ENCODE measurements around the gene SNX9. TPM values are rescaled to one million over a fixed set of nuclear protein-coding genes. Genes with fewer than 3 reads are reported as not detected.

Gene SNX9
- total and polyA plus RNA-seq, 2 of the 4 experiments (the other 2 are of a cell fraction): 35.3 to 41.2 TPM

DNA sequence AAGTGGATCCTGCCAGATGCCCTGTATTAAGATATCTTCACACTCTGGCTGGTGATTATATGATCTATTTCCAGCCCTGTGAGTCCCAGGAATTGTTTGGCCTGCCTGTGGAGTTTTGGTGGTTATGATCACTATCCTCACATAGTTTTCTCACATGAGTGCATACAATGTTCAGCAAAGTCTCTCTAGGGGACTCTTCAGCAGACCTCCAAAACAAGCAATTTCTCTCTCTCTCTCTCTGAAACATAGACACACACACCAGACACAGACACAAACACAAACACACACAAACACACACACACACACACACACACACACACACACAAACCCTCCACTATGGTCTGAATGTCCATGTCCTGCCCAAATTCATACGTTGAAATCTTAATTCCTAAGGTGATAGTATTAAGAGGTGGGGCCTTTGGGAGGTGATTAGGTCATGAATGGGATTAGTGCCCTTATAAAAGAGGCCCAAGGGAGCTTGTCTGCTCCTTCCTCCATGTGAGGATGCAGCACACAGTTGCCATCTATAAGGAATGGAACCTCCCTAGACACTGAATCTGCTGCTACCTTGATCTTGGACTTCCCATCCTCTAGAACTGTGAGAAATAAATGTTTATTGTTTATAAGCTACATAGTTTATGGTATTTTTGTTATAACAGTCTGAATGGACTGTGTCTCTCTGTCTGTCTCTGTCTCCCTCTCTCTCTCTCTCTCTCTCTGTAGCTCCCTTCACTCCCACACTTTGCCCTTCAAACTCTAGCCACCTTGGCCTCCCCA lies 136.6 kb downstream of the SNX9 start:
- Histone ChIP-seq H3K23ac (ENCODE audit: low read depth, low read length) (no peak overlapping the region), H3K36me3 (ENCODE audit: control insufficient read depth, insufficient read depth, low read length) (no peaks in the 10 kb centered on the region), H3K27me3 (ENCODE audit: control insufficient read depth, insufficient read depth, low read length) (no peaks in the 10 kb centered on the region), H2BK20ac (ENCODE audit: low read depth, low read length) (no peak overlapping the region), H3K9me3 (ENCODE audit: control insufficient read depth, insufficient read depth, low read length) (peaks cover 11% of the 10 kb centered on the region), H2AFZ (replicated peaks; ENCODE audit: low read length, poor library complexity) (no peak overlapping the region), H3K56ac (ENCODE audit: extremely low read depth, insufficient read depth, low read length) (no peak overlapping the region), H4K5ac (ENCODE audit: low read depth, low read length) (no peak overlapping the region), H3K14ac (replicated peaks; ENCODE audit: low read depth, low read length) (no peak overlapping the region), H3K4ac (ENCODE audit: low read depth, low read length) (no peak overlapping the region), H2AK9ac (replicated peaks; ENCODE audit: low read depth, low read length, poor library complexity) (no peak overlapping the region), H3K9me1 (ENCODE audit: insufficient read depth, low read length) (0 out of 2 replicates have a peak, but pooled peaks cover 3% of the 10 kb centered on the region), H3K4me3 (ENCODE audit: insufficient read depth, low read depth, low read length) (no peak overlapping the region), H4K20me1 (ENCODE audit: insufficient read depth, low read length) (no peaks in the 10 kb centered on the region), H3K79me1 (ENCODE audit: low read depth in 1 of 2, low read length in 2 of 2) (no peaks in the 10 kb centered on the region), H2BK15ac (ENCODE audit: low read depth, low read length) (no peak overlapping the region), H3K27ac (ENCODE audit: insufficient read depth, low read length) (no peak overlapping the region), H3K4me2 (ENCODE audit: low read depth, low read length) (no peak overlapping the region), H2AK5ac (ENCODE audit: low read depth, low read length) (no peak overlapping the region), H2BK120ac (ENCODE audit: low read depth, low read length) (no peak overlapping the region), H4K8ac (ENCODE audit: low read depth in 2 of 2, low read length in 2 of 2) (no peak overlapping the region), H3K18ac (ENCODE audit: low read depth, low read length) (no peak overlapping the region), H3K4me1 (ENCODE audit: control insufficient read depth, insufficient read depth, low read length) (no peaks in the 10 kb centered on the region), H2BK5ac (ENCODE audit: low read depth, low read length, poor library complexity, severe bottlenecking) (no peak overlapping the region), H3K9ac (ENCODE audit: low read depth, low read length) (no peak overlapping the region), H4K91ac (ENCODE audit: insufficient read depth, low read depth, low read length) (no peak overlapping the region)
- DNase-seq (no peak), ATAC-seq (ENCODE audit: low read depth) (no peak)
- CTCF ChIA-PET: no interaction called here
- dilution Hi-C loops (cut with HindIII; ENCODE audit: low sequenced_read_pairs, unreplicated experiment) (no loop called here), intact Hi-C loops (cut with micrococcal nuclease) (no loop called here), in situ Hi-C loops (cut with MboI; ENCODE audit: low sequenced_read_pairs) (no loop called here)
- WGBS, 2 experiments (ENCODE audit: extremely low coverage in 2 of 2, insufficient read length in 1 of 2): no CpG with 5 or more reads among the region's 1 CpG
- TF ChIP-seq CEBPB (IDR thresholded peaks at IDR 0.05; ENCODE audit: low read depth, low read length): no peak
- TF ChIP-seq MXI1 (IDR thresholded peaks at IDR 0.05; ENCODE audit: borderline replicate concordance, low read depth, low read length): no peak
- no peak for TF ChIP-seq RCOR1 (IDR thresholded peaks at IDR 0.05; ENCODE audit: insufficient replicate concordance, low read length)
- no peak for TF ChIP-seq MAZ (IDR thresholded peaks at IDR 0.05; ENCODE audit: borderline replicate concordance, low read depth, low read length)
- TF ChIP-seq, protein P1, sequence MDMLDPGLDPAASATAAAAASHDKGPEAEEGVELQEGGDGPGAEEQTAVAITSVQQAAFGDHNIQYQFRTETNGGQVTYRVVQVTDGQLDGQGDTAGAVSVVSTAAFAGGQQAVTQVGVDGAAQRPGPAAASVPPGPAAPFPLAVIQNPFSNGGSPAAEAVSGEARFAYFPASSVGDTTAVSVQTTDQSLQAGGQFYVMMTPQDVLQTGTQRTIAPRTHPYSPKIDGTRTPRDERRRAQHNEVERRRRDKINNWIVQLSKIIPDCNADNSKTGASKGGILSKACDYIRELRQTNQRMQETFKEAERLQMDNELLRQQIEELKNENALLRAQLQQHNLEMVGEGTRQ (IDR thresholded peaks at IDR 0.05; ENCODE audit: low read depth, low read length): no peak
- TF ChIP-seq, protein P2, sequence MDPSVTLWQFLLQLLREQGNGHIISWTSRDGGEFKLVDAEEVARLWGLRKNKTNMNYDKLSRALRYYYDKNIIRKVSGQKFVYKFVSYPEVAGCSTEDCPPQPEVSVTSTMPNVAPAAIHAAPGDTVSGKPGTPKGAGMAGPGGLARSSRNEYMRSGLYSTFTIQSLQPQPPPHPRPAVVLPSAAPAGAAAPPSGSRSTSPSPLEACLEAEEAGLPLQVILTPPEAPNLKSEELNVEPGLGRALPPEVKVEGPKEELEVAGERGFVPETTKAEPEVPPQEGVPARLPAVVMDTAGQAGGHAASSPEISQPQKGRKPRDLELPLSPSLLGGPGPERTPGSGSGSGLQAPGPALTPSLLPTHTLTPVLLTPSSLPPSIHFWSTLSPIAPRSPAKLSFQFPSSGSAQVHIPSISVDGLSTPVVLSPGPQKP (IDR thresholded peaks at IDR 0.05; ENCODE audit: borderline replicate concordance, low read depth, low read length): no peak
- TF ChIP-seq BHLHE40 (IDR thresholded peaks at IDR 0.05; ENCODE audit: low read depth, low read length): no peak
- TF ChIP-seq RAD21 (IDR thresholded peaks at IDR 0.05; ENCODE audit: low read length): no peak
- no peak for TF ChIP-seq NFE2L2 (IDR thresholded peaks at IDR 0.05; ENCODE audit: low read depth, low read length)
- no peak for TF ChIP-seq RFX5 (IDR thresholded peaks at IDR 0.05; ENCODE audit: low read depth, low read length)
- no peak for TF ChIP-seq FOS (IDR thresholded peaks at IDR 0.05; ENCODE audit: low read depth, low read length)
- no peak for TF ChIP-seq POLR2A (IDR thresholded peaks at IDR 0.05; ENCODE audit: low read depth, low read length)
- no peak for TF ChIP-seq CTCF (conservative IDR thresholded peaks at IDR 0.05; ENCODE audit: low read depth, low read length)
- no peak for TF ChIP-seq MAFK (IDR thresholded peaks at IDR 0.05; ENCODE audit: low read depth, low read length)
- no peak for TF ChIP-seq SMC3 (IDR thresholded peaks at IDR 0.05; ENCODE audit: low read depth, low read length)
- TF ChIP-seq CHD1 (IDR thresholded peaks at IDR 0.05; ENCODE audit: low read depth, low read length): no peak
- BruUV-seq (replicated peaks): no TSS peak
- POLR2A ChIA-PET (ENCODE audit: unreplicated experiment): no interaction called here

All from IMR-90 (cell line).